DND-41 (cell line): Measurements from ENCODE around the gene SIL1.

Experiments
- ATAC-seq: fragments of 200-7000 bp; cut with Tn5 transposase; 3 replicates; pipeline ENCODE4 v1.9.1; 2021; ENCODE audit warnings: low read depth; ENCODE audit not compliant: insufficient read depth
- DNase-seq: peaks from one replicate; pipeline ENCODE4 v3.0.0-alpha.2; 2020
- H2AFZ ChIP-seq: 2 replicates; pipeline ENCODE4 v1.6.0; 2012; ENCODE audit warnings: low read depth, low read length
- H3K27ac ChIP-seq: 2 replicates; pipeline ENCODE4 v1.5.1; 2012; ENCODE audit warnings: low read length, inconsistent platforms
- H3K27me3 ChIP-seq: fragments of 200-600 bp; sonication (generic); 2 replicates; pipeline ENCODE4 v1.6.0; 2012; ENCODE audit warnings: low read length, mild to moderate bottlenecking, inconsistent platforms; ENCODE audit not compliant: insufficient read depth, poor library complexity
- H3K36me3 ChIP-seq: 2 replicates; pipeline ENCODE4 v1.5.1; 2012; ENCODE audit warnings: low read length, inconsistent platforms; ENCODE audit not compliant: insufficient read depth
- H3K4me1 ChIP-seq: 2 replicates; pipeline ENCODE4 v1.5.1; 2012; ENCODE audit warnings: mild to moderate bottlenecking, low read length; ENCODE audit not compliant: insufficient read depth
- H3K4me2 ChIP-seq: 2 replicates; pipeline ENCODE4 v1.6.0; 2012; ENCODE audit warnings: mild to moderate bottlenecking, moderate library complexity, low read length, inconsistent platforms; ENCODE audit not compliant: insufficient read depth
- H3K4me3 ChIP-seq, 2 experiments: fragments of 200-600 bp in 1 of 2; shearing (Covaris generic) in 1 of 2; 2 replicates each; pipeline ENCODE4 v1.5.1; 2012 to 2016; ENCODE audit warnings: inconsistent platforms in 2 of 2, low read length in 2 of 2, mild to moderate bottlenecking in 2 of 2, low read depth in 1 of 2, moderate library complexity in 1 of 2
- H3K79me2 ChIP-seq: 2 replicates; pipeline ENCODE4 v1.6.0; 2012; ENCODE audit warnings: low read length, inconsistent platforms; ENCODE audit not compliant: insufficient read depth
- H3K9ac ChIP-seq: 2 replicates; pipeline ENCODE4 v1.6.0; 2012; ENCODE audit warnings: low read depth, mild to moderate bottlenecking, inconsistent platforms, low read length, moderate library complexity
- H3K9me3 ChIP-seq: 2 replicates; pipeline ENCODE4 v1.5.1; 2012; ENCODE audit warnings: low read length, moderate library complexity, mild to moderate bottlenecking, inconsistent platforms; ENCODE audit not compliant: insufficient read depth, severe bottlenecking
- H4K20me1 ChIP-seq: 2 replicates; pipeline ENCODE4 v1.6.0; 2012; ENCODE audit warnings: low read length; ENCODE audit not compliant: insufficient read depth
- CTCF ChIP-seq: IDR thresholded peaks from 2 replicates; pipeline ENCODE4 v1.5.1; 2012; ENCODE audit warnings: borderline replicate concordance, low read length, moderate library complexity, mild to moderate bottlenecking; ENCODE audit not compliant: poor library complexity, severe bottlenecking; ENCODE audit errors: extremely low read depth
- EZH2 ChIP-seq: IDR thresholded peaks from 3 replicates; pipeline ENCODE4 v1.6.1; 2012; ENCODE audit warnings: borderline replicate concordance, low read depth, mild to moderate bottlenecking, moderate library complexity, low read length, inconsistent platforms; ENCODE audit not compliant: severe bottlenecking

SIL1 gene

GRCh38 chr5:138961729-138962128 lies 236.4 kb downstream of the SIL1 start:
- Histone ChIP-seq H3K9me3 (no peaks in the 10 kb centered on the region), H3K27me3 (no peaks in the 10 kb centered on the region), H4K20me1 (no peaks in the 10 kb centered on the region), H3K4me1 (no peaks in the 10 kb centered on the region), H3K9ac (no peak overlapping the region), H3K36me3 (no peaks in the 10 kb centered on the region), H3K4me2 (no peak overlapping the region), H3K27ac (no peak overlapping the region), H3K4me3 (no peak overlapping the region), H3K79me2 (no peaks in the 10 kb centered on the region), H2AFZ (no peak overlapping the region)
- DNase-seq (no peak), ATAC-seq (no peak)
- no peak for TF ChIP-seq EZH2
- TF ChIP-seq CTCF = no peak

GRCh38 chr5:138961221-138961620 lies 236.9 kb downstream of the SIL1 start:
- Histone ChIP-seq H3K79me2 (no peaks in the 10 kb centered on the region), H3K9me3 (no peaks in the 10 kb centered on the region), H3K27ac (no peak overlapping the region), H3K4me1 (no peaks in the 10 kb centered on the region), H2AFZ (no peak overlapping the region), H3K27me3 (no peaks in the 10 kb centered on the region), H3K9ac (no peak overlapping the region), H3K4me2 (no peak overlapping the region), H3K4me3 (no peak overlapping the region), H3K36me3 (no peaks in the 10 kb centered on the region), H4K20me1 (no peaks in the 10 kb centered on the region)
- no peak for DNase-seq
- ATAC-seq = no peak
- TF ChIP-seq CTCF (no peak), EZH2 (no peak)

GRCh38 chr5:138960145-138960692 lies 237.9 kb downstream of the SIL1 start:
- Histone ChIP-seq H4K20me1 (no peaks in the 10 kb centered on the region), H3K36me3 (no peaks in the 10 kb centered on the region), H3K9ac (no peak overlapping the region), H3K4me3 (no peak overlapping the region), H3K9me3 (no peaks in the 10 kb centered on the region), H3K4me2 (no peak overlapping the region), H3K4me1 (no peaks in the 10 kb centered on the region), H3K27ac (no peak overlapping the region), H2AFZ (no peak overlapping the region), H3K27me3 (no peaks in the 10 kb centered on the region), H3K79me2 (no peaks in the 10 kb centered on the region)
- DNase-seq = no peak
- no peak for ATAC-seq
- TF ChIP-seq EZH2 (no peak), CTCF (no peak)

- H3K9ac ChIP-seq = no peak overlapping the region
- H3K4me2 ChIP-seq = no peak overlapping the region
Measured at GRCh38 chr5:138956801-138957200, 241.4 kb downstream of the SIL1 start.

More at GRCh38 chr5:138956801-138957200, 241.4 kb downstream of the SIL1 start:
- no peak overlapping the region for H2AFZ ChIP-seq
- DNase-seq = no peak
- TF ChIP-seq EZH2 = no peak
- no peak for TF ChIP-seq CTCF
- H3K4me3 ChIP-seq = no peak overlapping the region
- H3K79me2 ChIP-seq = no peaks in the 10 kb centered on the region
- H3K4me1 ChIP-seq = peaks cover 28% of the 10 kb centered on the region
- no peaks in the 10 kb centered on the region for H3K9me3 ChIP-seq
- H3K27me3 ChIP-seq = no peaks in the 10 kb centered on the region
- no peaks in the 10 kb centered on the region for H4K20me1 ChIP-seq
- H3K27ac ChIP-seq = no peak overlapping the region
- no peaks in the 10 kb centered on the region for H3K36me3 ChIP-seq
- no peak for ATAC-seq
